SK-MEL-5 (cell line): ENCODE data around the gene CUEDC1. TPM values are rescaled to one million over a fixed set of nuclear protein-coding genes. Genes with fewer than 3 reads are reported as not detected.
A peak's percentile ranks its signal among the peaks of the same experiment; 100 is the strongest.

ENCODE experiments used
- DNase-seq: peaks from one replicate; pipeline ENCODE4 v3.0.0-alpha.2; 2016; ENCODE audit warnings: low read depth, low spot score
- in situ Hi-C: cut with HindIII; loops from 2 replicates; pipeline ENCODE4 v1.10.0; 2016; ENCODE audit warnings: low sequenced_read_pairs, high pct_unique_total_duplicates, low pct_unique_long_range_greater_than_20kb
- total RNA-seq: library from RNA; depleted of rRNA; stranded (reverse); fragments of >200 nt; shearing (Covaris generic); gene quantifications from 2 replicates; pipeline ENCODE4 v1.2.3, GENCODE V29; 2014

CUEDC1 gene
- total RNA-seq, 1 experiment from 2014 or later: 10.4 TPM

GRCh38 chr17:57895382-57896060, 59.7 kb downstream of the CUEDC1 start:
- in situ Hi-C loops: no loop called here
- no peak for DNase-seq

- DNase-seq: no peak
- in situ Hi-C loops: no loop called here
Measured at GRCh38 chr17:57894848-57895247, 60.4 kb downstream of the CUEDC1 start.

- in situ Hi-C loops: no loop called here
- peak; percentile 86 for DNase-seq
Measured at GRCh38 chr17:57892820-57893595, 62.2 kb downstream of the CUEDC1 start.

GRCh38 chr17:57892146-57892819, 62.9 kb downstream of the CUEDC1 start:
- peak; percentile 90 for DNase-seq
- in situ Hi-C loops: no loop called here

- DNase-seq: no peak
- in situ Hi-C loops: no loop called here
Measured at GRCh38 chr17:57890857-57891232, 64.4 kb downstream of the CUEDC1 start.

GRCh38 chr17:57889892-57890856, 65.0 kb downstream of the CUEDC1 start:
- DNase-seq: no peak
- in situ Hi-C loops: no loop called here

GRCh38 chr17:57889252-57889651, 66.0 kb downstream of the CUEDC1 start:
- DNase-seq: no peak
- in situ Hi-C loops: no loop called here

- in situ Hi-C loops: no loop called here
- no peak for DNase-seq
Measured at GRCh38 chr17:57888311-57889216, 66.6 kb downstream of the CUEDC1 start.

GRCh38 chr17:57887161-57887560, 68.1 kb downstream of the CUEDC1 start:
- in situ Hi-C loops: no loop called here
- no peak for DNase-seq

- in situ Hi-C loops: no loop called here
- no peak for DNase-seq
Measured at GRCh38 chr17:57886020-57886419, 69.2 kb downstream of the CUEDC1 start.

GRCh38 chr17:57885148-57885915, 69.9 kb downstream of the CUEDC1 start:
- in situ Hi-C loops: no loop called here
- DNase-seq: no peak

- DNase-seq: no peak
- in situ Hi-C loops: no loop called here
Measured at GRCh38 chr17:57881783-57882351, 73.3 kb downstream of the CUEDC1 start.

- no peak for DNase-seq
- in situ Hi-C loops: no loop called here
Measured at GRCh38 chr17:57881143-57881542, 74.1 kb downstream of the CUEDC1 start.

- no peak for DNase-seq
- in situ Hi-C loops: no loop called here
Measured at GRCh38 chr17:57880086-57880456, 75.1 kb downstream of the CUEDC1 start.

- in situ Hi-C loops: no loop called here
Measured at GRCh38 chr17:57879437-57880085, 75.7 kb downstream of the CUEDC1 start.

More at GRCh38 chr17:57879437-57880085, 75.7 kb downstream of the CUEDC1 start:
- no peak for DNase-seq
